DMS114 treated with DMSO at 0.1 percent for 48 hours (cell line): ENCODE data around the gene CCDC71.

ENCODE experiments used
- DNase-seq: peaks from one replicate; lab custom pipeline; 2025; ENCODE audit not compliant: unreplicated experiment; lab: John Stamatoyannopoulos, UW

The CCDC71 gene

GRCh38 chr3:49165771-49166751 lies at the start of gene CCDC71:
CCDC71 (minus strand) TSS chr3:49166331; CDS start chr3:49164208, 2,123 bp downstream.
- peak; percentile 32 for DNase-seq

DNA sequence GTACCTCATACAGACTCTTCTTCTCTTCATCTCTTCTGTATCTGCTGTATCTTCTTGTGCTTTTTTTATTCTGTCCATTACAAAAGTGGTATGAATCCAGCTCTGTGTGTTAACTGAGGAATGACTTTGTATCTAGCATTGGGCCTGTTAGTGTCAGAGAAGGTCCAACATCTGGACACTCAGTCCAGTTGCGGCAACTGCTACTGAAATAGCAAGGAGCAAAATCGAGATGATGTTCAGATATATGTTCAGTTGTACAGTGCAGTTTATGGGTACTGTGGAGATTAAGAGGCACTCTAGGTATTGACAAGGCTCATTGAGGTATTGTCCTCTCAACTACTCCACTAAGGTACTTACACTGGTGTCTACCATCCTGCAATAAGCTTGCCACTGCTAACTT lies 47.9 kb upstream of the CCDC71 start:
- DNase-seq: no peak

GRCh38 chr3:49213541-49213943 lies 47.4 kb upstream of the CCDC71 start:
- DNase-seq: no peak

GRCh38 chr3:49199900-49200281 lies 33.8 kb upstream of the CCDC71 start:
- DNase-seq: no peak

DNA sequence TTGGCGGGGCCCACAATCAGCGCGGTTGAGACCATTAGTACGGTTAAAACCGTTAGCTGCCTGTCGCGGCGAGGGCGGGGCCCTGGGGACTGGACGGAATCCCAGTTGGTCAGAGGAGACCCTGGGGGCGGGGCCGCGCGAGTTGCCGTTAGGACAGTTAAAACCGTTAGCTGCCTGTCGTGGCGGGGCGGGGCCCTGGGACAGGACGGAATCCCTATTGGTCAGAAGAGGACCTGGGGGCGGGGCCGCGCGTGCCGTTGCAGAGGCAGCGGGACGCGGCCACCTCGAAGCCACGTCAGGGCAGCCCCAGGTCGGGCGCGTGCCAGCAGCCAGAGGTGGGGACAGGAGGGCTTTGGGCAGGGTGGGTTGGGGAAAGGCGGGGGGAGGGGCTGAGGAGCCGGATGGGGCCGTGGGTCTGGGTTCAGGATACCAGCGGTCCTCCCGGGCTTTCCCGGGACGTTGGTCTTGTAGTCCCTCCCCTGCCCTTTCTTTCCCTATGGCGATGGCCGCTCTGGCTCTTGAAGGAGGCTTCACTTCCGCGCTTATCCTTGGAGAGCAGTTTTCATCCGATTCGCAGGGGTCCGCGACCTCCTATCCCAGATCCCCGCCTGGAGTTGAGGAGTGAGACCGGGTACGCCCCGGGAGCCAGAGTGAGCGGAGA lies 33.2 kb upstream of the CCDC71 start:
- DNase-seq: peak; percentile 84

- no peak for DNase-seq
Observed at GRCh38 chr3:49198611-49199230, 32.6 kb upstream of the CCDC71 start.

GRCh38 chr3:49198161-49198560 lies 32.0 kb upstream of the CCDC71 start:
- no peak for DNase-seq

GRCh38 chr3:49191741-49192140 lies 25.6 kb upstream of the CCDC71 start:
- DNase-seq: no peak

DNA sequence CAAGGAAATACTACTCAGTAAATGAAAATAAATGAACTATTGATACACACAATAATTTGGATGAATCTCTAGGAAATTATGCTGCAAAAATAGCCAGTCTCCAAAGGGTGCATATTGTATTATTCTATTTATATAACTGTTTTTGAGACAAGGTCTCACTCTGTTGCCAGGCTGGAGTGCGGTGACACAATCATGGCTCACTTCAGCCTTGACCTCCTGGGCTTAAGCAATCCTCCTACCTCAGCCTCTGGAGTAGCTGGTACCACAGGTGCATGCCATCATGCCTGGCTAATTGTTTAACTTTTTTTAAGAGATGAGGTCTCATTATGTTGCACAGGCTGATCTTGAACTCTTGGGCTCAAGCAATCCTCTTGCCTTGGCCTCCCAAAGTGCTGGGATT lies 17.7 kb upstream of the CCDC71 start:
- DNase-seq: no peak

DNA sequence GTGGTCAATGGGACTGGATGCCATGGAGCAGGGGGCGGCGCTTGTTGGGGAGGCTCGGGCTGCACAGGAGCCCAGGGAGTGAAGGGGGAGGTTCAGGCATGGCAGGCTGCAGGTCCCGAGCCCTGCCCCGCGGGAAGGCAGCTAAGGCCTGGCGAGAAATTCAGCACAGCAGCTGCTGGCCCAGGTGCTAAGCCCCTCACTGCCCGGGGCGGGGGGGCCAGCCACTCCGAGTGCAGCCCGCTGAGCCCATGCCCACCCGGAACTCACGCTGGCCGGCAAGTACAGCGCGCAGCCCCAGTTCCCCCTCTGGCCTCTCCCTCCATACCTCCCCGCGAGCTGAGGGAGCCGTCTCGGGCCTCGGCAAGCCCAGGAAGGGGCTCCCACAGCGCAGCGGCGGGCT lies 16.6 kb upstream of the CCDC71 start:
- no peak for DNase-seq

DNA sequence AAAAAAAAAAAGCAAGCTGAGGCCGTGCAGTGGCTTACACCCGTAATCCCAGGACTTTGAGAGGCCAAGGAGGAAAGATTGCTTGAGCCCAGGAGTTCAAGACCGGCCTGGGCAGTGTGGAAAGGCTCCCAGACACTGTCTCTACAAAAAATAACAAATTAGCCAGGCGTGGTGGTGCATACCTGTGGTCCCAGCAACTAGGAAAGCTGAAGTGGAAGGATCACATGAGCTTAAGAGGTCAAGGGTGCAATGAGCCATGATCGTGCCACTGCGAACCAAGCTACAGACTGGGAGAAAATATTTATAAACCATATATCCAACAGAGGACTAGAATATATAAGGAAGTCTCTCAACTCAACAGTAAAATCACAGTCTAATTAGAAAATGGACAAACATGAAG lies 15.2 kb upstream of the CCDC71 start:
- DNase-seq: no peak

- no peak for DNase-seq
Observed at GRCh38 chr3:49180116-49180515, 14.0 kb upstream of the CCDC71 start.

DNA sequence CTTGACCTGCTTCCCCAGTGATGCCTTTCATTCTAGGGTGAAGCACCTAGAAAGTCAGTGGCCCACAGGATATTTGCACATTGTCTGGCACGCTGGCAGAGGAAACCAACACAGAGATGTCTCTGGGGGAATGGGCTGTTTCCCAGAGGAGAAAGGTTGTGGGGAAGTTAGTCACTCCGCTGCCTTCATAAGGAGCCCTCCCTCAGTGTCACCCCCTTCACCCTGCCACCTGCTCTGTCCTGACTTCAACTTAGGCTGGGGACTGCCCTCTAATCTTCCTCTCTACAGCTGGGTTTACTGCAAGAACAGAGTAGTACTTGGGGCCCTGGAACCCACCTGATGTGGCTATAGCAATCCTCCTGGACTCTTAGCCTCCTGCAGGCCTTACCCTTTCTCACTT lies 10.9 kb upstream of the CCDC71 start:
- no peak for DNase-seq

DNA sequence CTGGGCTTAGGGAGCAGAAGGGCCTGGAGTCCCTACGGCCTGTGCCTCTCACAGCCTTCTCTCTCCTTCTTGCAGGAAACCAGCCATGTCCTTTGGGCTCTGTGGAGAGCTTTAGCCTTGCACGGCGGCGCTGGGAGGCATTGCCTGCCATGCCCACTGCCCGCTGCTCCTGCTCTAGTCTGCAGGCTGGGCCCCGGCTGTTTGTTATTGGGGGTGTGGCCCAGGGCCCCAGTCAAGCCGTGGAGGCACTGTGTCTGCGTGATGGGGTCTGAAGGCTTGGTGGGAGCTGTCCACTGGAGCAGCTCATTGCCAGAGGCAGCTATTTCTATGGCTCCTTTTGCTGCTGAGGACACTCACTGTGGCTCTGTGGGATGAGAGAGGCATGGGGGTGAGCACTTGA lies 9.4 kb upstream of the CCDC71 start:
- DNase-seq: no peak

- no peak for DNase-seq
Observed at GRCh38 chr3:49174397-49174985, 8.4 kb upstream of the CCDC71 start.

DNA sequence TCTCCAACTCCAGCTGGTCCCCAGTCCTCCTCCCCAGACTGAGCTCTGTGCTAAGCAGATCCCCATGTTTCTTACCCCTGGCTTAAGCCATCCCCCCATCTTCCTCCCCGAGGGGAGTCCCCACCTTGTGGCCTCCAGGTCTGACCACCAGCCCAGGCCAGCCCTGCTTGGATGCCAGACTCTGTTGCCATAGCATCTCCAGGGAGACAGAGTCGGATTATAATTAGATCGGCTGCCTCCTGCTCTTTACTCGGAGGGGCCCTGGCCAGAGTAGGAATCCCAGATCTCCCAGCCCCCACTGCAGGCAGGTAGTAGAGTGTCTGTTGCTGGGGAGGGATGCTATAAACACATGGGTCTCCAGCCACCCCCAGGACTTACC lies 7.7 kb upstream of the CCDC71 start:
- DNase-seq: no peak

DNA sequence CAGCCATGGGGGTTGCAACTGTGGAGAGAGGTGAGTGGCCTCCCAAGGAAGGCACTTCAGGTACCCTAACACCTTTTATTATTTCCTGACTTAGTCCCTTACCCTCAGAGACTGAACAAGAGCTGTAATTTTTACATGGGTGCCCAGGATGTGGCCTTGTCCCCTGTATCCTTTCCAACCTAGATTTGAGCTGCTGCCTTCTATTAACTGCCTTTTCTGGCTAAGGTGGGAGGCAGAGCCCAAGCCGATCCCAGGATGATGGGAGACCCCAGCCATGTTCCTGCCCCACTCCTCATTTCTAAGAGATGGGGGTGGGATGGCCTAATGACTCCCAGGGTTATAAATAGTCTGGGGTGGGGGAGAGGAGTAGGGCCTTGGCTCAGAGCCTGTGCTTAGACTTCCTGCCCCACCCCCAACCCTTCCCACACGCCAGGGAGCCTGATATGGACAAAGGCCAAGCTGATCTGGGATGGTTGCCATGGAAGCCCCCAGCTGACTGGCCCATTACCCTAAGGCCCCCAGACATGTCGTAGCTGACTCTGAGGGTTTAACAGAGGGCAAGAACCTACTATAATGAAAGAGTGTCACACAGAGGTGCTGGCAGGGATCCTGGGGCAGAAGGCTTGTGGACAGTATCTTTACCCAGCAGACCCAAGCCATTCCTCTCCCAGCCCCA lies 7.1 kb upstream of the CCDC71 start:
- no peak for DNase-seq

DNA sequence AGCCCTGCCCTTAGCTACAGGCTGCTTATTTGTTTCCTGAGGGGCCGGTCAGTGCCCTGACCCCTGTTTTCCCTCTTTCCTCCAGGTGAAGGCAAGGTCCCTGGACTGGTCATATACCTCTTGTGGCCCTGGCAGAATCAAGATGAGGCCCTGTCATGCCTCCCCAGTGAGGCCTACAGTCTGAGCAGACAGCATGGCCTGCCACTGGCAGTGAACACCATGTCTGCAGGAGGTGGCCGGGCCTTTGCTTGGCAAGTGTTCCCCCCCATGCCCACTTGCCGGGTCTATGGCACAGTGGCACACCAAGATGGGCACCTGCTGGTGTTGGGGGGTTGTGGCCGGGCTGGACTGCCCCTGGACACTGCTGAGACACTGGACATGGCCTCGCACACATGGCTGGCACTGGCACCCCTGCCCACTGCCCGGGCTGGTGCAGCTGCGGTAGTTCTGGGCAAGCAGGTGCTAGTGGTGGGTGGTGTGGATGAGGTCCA lies 6.5 kb upstream of the CCDC71 start:
- DNase-seq: no peak

DNA sequence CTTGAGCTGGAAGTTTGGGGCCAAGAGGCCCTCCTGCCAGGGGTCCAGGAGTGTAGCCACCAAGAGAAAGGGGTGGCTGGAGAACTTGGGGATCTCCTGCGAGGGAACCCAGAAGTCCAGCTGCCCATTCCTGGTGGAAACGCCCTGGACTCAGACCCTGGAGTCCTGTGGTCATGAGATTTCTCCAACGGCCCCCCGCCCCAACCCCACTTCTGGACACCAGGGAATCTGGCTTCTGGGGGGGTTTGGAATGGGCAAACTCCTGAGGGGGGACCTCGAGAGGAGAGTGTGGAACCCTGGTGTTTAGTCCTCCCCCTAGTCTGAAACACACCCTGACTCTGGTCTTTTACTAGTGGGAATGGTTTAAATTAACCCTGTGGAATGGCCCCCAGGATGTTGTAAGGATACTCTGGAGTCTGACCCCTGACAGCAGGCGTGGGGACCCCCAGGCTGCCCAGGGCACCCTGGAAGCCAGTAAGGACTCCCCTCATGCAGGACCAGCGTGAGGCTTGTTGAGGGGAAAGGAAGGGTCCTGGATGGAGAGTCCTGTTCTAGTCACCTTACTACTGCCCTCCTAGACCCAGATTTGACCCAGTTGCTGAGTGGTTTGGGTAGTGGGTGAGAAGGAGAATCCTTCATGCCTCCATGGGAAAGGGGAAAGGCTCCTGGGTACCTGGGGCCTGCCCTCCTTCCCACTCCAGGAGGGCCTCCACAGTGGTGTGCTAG lies 5.8 kb upstream of the CCDC71 start:
- no peak for DNase-seq

- DNase-seq: peak; percentile 40
Observed at GRCh38 chr3:49171119-49171774, 5.1 kb upstream of the CCDC71 start, which contains the start of gene KLHDC8B. KLHDC8B (plus strand) TSS chr3:49171598; CDS start chr3:49172770, 1,172 bp downstream.
